Adrenal gland (tissue), 12 donors: ENCODE measurements around the gene MAPT. TPM values are rescaled to one million over a fixed set of nuclear protein-coding genes. Genes with fewer than 3 reads are reported as not detected.

Source experiments
- DNase-seq, 7 donors: peaks; one replicate each; pipeline ENCODE4 v3.0.0-alpha.2; 2019 to 2020
- H3K27ac ChIP-seq, 5 donors: fragments of 200-600 bp; sonication (generic) in 4 of 5; 1 replicate in 3 of 5; 2 replicates in 2 of 5; pipeline versions ENCODE4 v1.5.1 to v1.8.0; 2016 to 2020; ENCODE audit warnings: mild to moderate bottlenecking in 1 of 5
- H3K27me3 ChIP-seq: fragments of 200-600 bp; 2 replicates; pipeline ENCODE4 v1.8.0; 2021
- H3K36me3 ChIP-seq, 2 donors: fragments of 200-600 bp; replicated peaks in 1 of 2; 1 replicate in 1 of 2; 2 replicates in 1 of 2; pipeline versions ENCODE4 v1.5.1 to v1.8.0; 2018 to 2022
- H3K4me1 ChIP-seq, 2 donors: fragments of 200-600 bp; replicated peaks in 1 of 2; 1 replicate in 1 of 2; 2 replicates in 1 of 2; pipeline versions ENCODE4 v1.5.1 to v1.8.0; 2018 to 2021
- H3K4me3 ChIP-seq, 4 donors: fragments of 200-600 bp; sonication (generic) in 3 of 4; one replicate each; pipeline ENCODE4 v1.5.1; 2016 to 2018
- H3K9me3 ChIP-seq, 3 donors: fragments of 200-600 bp; sonication (generic) in 1 of 3; replicated peaks in 1 of 3; 1 replicate in 2 of 3; 2 replicates in 1 of 3; pipeline versions ENCODE4 v1.5.1 to v1.8.0; 2016 to 2021
- POLR2A ChIP-seq, 2 donors: fragments of 450-650 bp; IDR thresholded peaks; one replicate each; pipeline ENCODE4 v1.6.1; 2017; ENCODE audit warnings: antibody characterized with exemption in 2 of 2, mild to moderate bottlenecking in 2 of 2, moderate library complexity in 1 of 2
- WGBS, 4 donors: extraction: QIAGEN DNeasy Blood & Tissue Kit in 2 of 4; methylation state at CpG; one replicate each; pipeline versions ENCODE4 v1.1.5 to v1.1.7; 2013 to 2017; 5-methylcytosine and 5-hydroxymethylcytosine counted together
- intact Hi-C, 2 donors: fragments of 100-400 bp; cut with DNase I; formaldehyde crosslinking; loops; one replicate each; pipeline versions ENCODE4 v1.14.1 to v1.15.0; 2022 to 2023
- polyA plus RNA-seq, 3 donors: library from polyadenylated mRNA; stranded (reverse); fragments of 200-250 nt in 2 of 3; fragments of 350-450 nt in 1 of 3; fragmentation: Illumina TruSeq in 1 of 3; extraction: RNeasy Lipid Tissue Mini Kit (QIAGEN cat#74804) in 1 of 3; gene quantifications; one replicate each; pipeline ENCODE4 v1.2.3, GENCODE V29; 2013 to 2014
- total RNA-seq, 9 donors: library from RNA; depleted of rRNA in 4 of 9; stranded (reverse); fragments of >200 nt in 4 of 9; fragments of 120-200 nt in 1 of 9; fragmentation: NEBNext Ultra II Directional in 1 of 9; extraction: Animal tissue kit (Norgen Biotek cat#: 25700) in 1 of 9; gene quantifications; one replicate each; pipeline versions ENCODE4 v1.1.0 to v1.2.4, GENCODE V29; 2013 to 2023
- TF ChIP-seq, protein P1 (sequence below), 6 experiments: fragments of 450-650 bp in 4 of 6; fragments of 200-600 bp in 2 of 6; sonication (generic) in 1 of 6; IDR thresholded peaks; 1 replicate in 5 of 6; 2 replicates in 1 of 6; pipeline versions ENCODE4 v1.5.1 to v1.8.0; 2016 to 2021; ENCODE audit warnings: antibody characterized with exemption in 6 of 6, mild to moderate bottlenecking in 2 of 6, moderate library complexity in 1 of 6
- donor health status: healthy with polysubstance abuse.
- donor health status: Bipolar disorder and iron deficiency.
- donor health status: DM: yes; HTN: yes; CAD: no.
- donor health status: DM: no; HTN: no; CAD: no.
- donor health status: DM: no; HTN: no; CAD: no.
- donor health status: DM: yes; HTN: yes; CAD: no.

MAPT gene
- total and polyA plus RNA-seq, 12 donors = 0.72 to 17.6 (median 3.3) TPM

GRCh38 chr17:45992904-45993303 lies 98.5 kb downstream of the MAPT start:
- 81 to 93% (median 88%) methylated on average over 8 to 10 of the region's 10 CpGs for WGBS, 4 donors
- TF ChIP-seq, protein P1, sequence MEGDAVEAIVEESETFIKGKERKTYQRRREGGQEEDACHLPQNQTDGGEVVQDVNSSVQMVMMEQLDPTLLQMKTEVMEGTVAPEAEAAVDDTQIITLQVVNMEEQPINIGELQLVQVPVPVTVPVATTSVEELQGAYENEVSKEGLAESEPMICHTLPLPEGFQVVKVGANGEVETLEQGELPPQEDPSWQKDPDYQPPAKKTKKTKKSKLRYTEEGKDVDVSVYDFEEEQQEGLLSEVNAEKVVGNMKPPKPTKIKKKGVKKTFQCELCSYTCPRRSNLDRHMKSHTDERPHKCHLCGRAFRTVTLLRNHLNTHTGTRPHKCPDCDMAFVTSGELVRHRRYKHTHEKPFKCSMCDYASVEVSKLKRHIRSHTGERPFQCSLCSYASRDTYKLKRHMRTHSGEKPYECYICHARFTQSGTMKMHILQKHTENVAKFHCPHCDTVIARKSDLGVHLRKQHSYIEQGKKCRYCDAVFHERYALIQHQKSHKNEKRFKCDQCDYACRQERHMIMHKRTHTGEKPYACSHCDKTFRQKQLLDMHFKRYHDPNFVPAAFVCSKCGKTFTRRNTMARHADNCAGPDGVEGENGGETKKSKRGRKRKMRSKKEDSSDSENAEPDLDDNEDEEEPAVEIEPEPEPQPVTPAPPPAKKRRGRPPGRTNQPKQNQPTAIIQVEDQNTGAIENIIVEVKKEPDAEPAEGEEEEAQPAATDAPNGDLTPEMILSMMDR (IDR thresholded peaks at IDR 0.05) = no peak
- TF ChIP-seq POLR2A (IDR thresholded peaks at IDR 0.05) = no peak
- Histone ChIP-seq H3K36me3 (no peaks in the 10 kb centered on the region), H3K27ac (no peak overlapping the region), H3K4me3 (no peak overlapping the region), H3K27me3 (no peaks in the 10 kb centered on the region), H3K4me1 (no peaks in the 10 kb centered on the region), H3K9me3 (no peaks in the 10 kb centered on the region)
- DNase-seq = no peak
- intact Hi-C loops = no loop called here

DNA sequence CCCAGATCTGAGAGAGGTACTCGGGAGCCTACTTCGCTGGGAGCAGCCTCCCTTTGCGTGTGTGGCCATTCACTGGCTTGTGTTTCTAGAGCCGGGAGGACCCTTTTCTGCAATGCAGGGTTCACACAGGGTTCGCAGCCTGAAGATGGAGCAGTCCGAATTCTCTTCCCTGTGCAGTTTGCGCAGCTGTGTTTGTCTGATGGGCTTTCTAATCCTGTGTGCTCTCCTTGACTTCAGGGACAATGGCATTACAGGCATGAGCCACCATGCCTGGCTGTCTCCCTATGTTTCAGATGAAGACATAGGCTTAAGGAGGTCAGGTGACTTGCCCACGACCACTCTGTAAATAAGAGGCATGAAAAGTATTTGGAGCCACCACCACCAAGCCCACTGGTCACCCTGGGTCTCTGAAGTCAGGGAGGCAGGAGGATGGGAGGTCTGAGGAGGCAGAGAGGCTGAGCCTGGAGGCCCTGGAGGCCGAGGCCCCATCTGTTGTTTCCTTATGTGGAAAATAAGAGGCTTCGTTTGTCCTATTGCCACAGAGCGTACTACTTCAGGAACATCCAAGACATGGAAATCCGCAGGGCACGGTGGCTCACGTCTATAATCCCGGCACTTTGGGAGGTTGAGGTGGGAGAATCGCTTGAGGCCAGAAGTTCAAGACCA lies 99.7 kb downstream of the MAPT start:
- TF ChIP-seq, protein P1 (IDR thresholded peaks at IDR 0.05) = no peak
- TF ChIP-seq POLR2A (IDR thresholded peaks at IDR 0.05) = no peak
- Histone ChIP-seq H3K27me3 (no peaks in the 10 kb centered on the region), H3K4me1 (no peaks in the 10 kb centered on the region), H3K36me3 (no peaks in the 10 kb centered on the region), H3K27ac (no peak overlapping the region), H3K9me3 (no peaks in the 10 kb centered on the region), H3K4me3 (no peak overlapping the region)
- DNase-seq = no peak
- intact Hi-C loops = no loop called here
- WGBS, 4 donors = 87 to 90% (median 89%) methylated on average over 9 to 16 of the region's 16 CpGs

GRCh38 chr17:45994987-45995386 lies 100.6 kb downstream of the MAPT start:
- TF ChIP-seq, protein P1 (IDR thresholded peaks at IDR 0.05) = no peak
- TF ChIP-seq POLR2A (IDR thresholded peaks at IDR 0.05) = no peak
- Histone ChIP-seq H3K4me3 (no peak overlapping the region), H3K27ac (no peak overlapping the region), H3K9me3 (no peaks in the 10 kb centered on the region), H3K36me3 (no peaks in the 10 kb centered on the region), H3K27me3 (no peaks in the 10 kb centered on the region), H3K4me1 (no peaks in the 10 kb centered on the region)
- intact Hi-C loops = no loop called here
- WGBS, 4 donors = 89 to 95% (median 93%) methylated on average over 8 of the region's 8 CpGs
- no peak for DNase-seq

- H3K4me1 ChIP-seq = no peaks in the 10 kb centered on the region
- DNase-seq = no peak
- TF ChIP-seq, protein P1 (IDR thresholded peaks at IDR 0.05) = no peak
- no peaks in the 10 kb centered on the region for H3K36me3 ChIP-seq
- intact Hi-C loops = no loop called here
- H3K4me3 ChIP-seq = no peak overlapping the region
- no peak overlapping the region for H3K27ac ChIP-seq
- no peaks in the 10 kb centered on the region for H3K27me3 ChIP-seq
- 84% methylated on average over 14 of the region's 14 CpGs for WGBS, 4 donors
- no peaks in the 10 kb centered on the region for H3K9me3 ChIP-seq
Observed at GRCh38 chr17:45995627-45996270, 101.4 kb downstream of the MAPT start.
